CD8-positive, alpha-beta memory T cell (primary cell): ENCODE data around the gene LRRD1. TPM values are rescaled to one million over a fixed set of nuclear protein-coding genes. Genes with fewer than 3 reads are reported as not detected.

ENCODE experiments used
- CTCF ChIA-PET: fragments of 350-600 bp; sonication (Branson Sonifier 250); formaldehyde crosslinking; loops from one replicate; lab custom pipeline; 2021; ENCODE audit warnings: antibody characterized with exemption; lab: Charles Lee
- POLR2A ChIA-PET: fragments of 350-600 bp; sonication (Branson Sonifier 250); formaldehyde crosslinking; loops from one replicate; lab custom pipeline; 2021; ENCODE audit warnings: antibody characterized with exemption; lab: Charles Lee
- DNase-seq, 5 donors: peaks; one replicate each; pipeline versions ENCODE4 v3.0.0 to v3.0.0-alpha.2; 2020 to 2022; ENCODE audit warnings: mixed read lengths in 1 of 5
- H3K27ac ChIP-seq: one replicate; pipeline ENCODE4 v1.7.0; 2013; ENCODE audit warnings: low read depth, mild to moderate bottlenecking, low read length, moderate library complexity
- H3K27me3 ChIP-seq: 2 replicates; pipeline ENCODE4 v1.7.0; 2013; ENCODE audit warnings: low read length, mild to moderate bottlenecking; ENCODE audit not compliant: insufficient read depth, poor library complexity, severe bottlenecking
- H3K36me3 ChIP-seq: 2 replicates; pipeline ENCODE4 v1.7.0; 2013; ENCODE audit warnings: mild to moderate bottlenecking, low read length, moderate library complexity; ENCODE audit not compliant: insufficient read depth
- H3K4me1 ChIP-seq: 2 replicates; pipeline ENCODE4 v1.7.0; 2013; ENCODE audit warnings: mild to moderate bottlenecking, low read length, moderate library complexity; ENCODE audit not compliant: insufficient read depth
- H3K4me3 ChIP-seq: 2 replicates; pipeline ENCODE4 v1.7.0; 2013; ENCODE audit warnings: mild to moderate bottlenecking, low read length
- H3K9me3 ChIP-seq: 2 replicates; pipeline ENCODE4 v1.7.0; 2013; ENCODE audit warnings: mild to moderate bottlenecking, low read length
- H3K27ac Mint-ChIP-seq, 8 donors: one replicate each; pipeline ENCODE4 v1.8.0; 2020 to 2021; ENCODE audit warnings: mixed read lengths in 8 of 8, mild to moderate bottlenecking in 6 of 8, inconsistent platforms in 3 of 8, moderate library complexity in 3 of 8
- H3K27me3 Mint-ChIP-seq, 2 donors: one replicate each; pipeline ENCODE4 v1.8.0; 2020 to 2021; ENCODE audit warnings: mixed read lengths in 2 of 2, mild to moderate bottlenecking in 1 of 2, moderate library complexity in 1 of 2
- H3K36me3 Mint-ChIP-seq, 3 donors: one replicate each; pipeline ENCODE4 v1.8.0; 2020 to 2021; ENCODE audit warnings: mixed read lengths in 3 of 3, inconsistent platforms in 1 of 3, mild to moderate bottlenecking in 1 of 3
- H3K4me1 Mint-ChIP-seq, 3 donors: one replicate each; pipeline ENCODE4 v1.8.0; 2020 to 2021; ENCODE audit warnings: mixed read lengths in 3 of 3, inconsistent platforms in 1 of 3, mild to moderate bottlenecking in 1 of 3
- H3K4me3 Mint-ChIP-seq, 7 donors: one replicate each; pipeline ENCODE4 v1.8.0; 2020 to 2021; ENCODE audit warnings: mixed read lengths in 7 of 7, mild to moderate bottlenecking in 6 of 7, moderate library complexity in 4 of 7, inconsistent platforms in 2 of 7
- H3K9me3 Mint-ChIP-seq, 5 donors: one replicate each; pipeline ENCODE4 v1.8.0; 2020 to 2022; ENCODE audit warnings: mixed read lengths in 5 of 5, mild to moderate bottlenecking in 3 of 5, moderate library complexity in 2 of 5, inconsistent platforms in 1 of 5
- polyA plus RNA-seq: library from polyadenylated mRNA; unstranded; fragments of 300-500 nt; fragmentation: Illumina TruSeq; gene quantifications from one replicate; pipeline ENCODE4 v1.2.3, GENCODE V29; 2021
- total RNA-seq, 2 experiments: library from RNA; stranded (reverse); gene quantifications; one replicate each; pipeline ENCODE4 v1.2.3, GENCODE V29; 2021

The LRRD1 gene
- total and polyA plus RNA-seq, 3 experiments from 2014 or later, result not detected

DNA sequence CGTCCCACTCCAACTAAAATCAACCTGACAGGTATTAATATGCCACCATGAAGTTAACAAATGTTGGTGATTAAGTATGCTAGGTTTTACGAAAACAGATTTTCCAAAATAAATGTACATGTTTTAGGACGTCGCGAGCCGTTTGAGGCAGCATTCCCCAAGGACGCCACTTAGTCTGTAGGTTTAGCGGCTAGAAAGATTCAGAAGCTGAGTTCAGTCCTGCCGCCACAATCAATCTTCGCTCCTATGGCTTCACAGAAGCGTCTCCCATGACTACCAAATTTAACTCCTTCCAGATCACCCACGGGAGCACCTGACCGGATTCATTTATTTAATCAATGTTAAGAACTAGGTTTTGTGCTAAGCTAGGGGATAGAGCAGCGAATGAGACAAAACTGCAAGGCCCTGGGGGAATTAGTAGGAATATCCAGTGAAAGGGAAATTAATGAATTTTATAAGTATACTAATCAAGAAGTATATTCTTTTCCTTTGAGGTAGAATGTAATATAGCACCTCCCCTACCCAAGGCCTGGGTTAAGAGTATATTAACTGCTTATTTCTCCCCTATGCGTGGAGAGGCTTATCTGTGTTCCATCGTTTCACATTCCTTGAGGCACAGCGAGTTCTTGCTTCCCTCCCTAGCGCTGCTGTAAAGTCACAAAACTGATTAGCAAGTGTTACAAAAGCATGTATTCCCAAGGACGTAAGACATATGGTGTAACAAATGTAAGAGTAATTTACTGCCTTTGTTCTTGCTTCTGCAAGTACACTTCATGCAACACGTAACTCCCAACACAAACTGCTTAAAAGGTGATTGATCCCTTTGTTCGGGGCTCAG is 43.7 kb downstream of the LRRD1 start:
- Mint-ChIP-seq H3K27me3 (peaks cover 0 to 11% of the 10 kb centered on the region in 2 donors), H3K36me3 (peaks cover 0 to 19% (median 6%) of the 10 kb centered on the region in 3 donors), H3K4me3 (peak overlapping the region; percentile 94 to 100 (median 98)), H3K4me1 (peaks cover 31 to 39% (median 34%) of the 10 kb centered on the region in 3 donors), H3K27ac (peak overlapping the region; percentile 96 to 100 (median 99)), H3K9me3 (no peaks in the 10 kb centered on the region)
- peaks cover 7% of the 10 kb centered on the region for H3K4me1 ChIP-seq
- no peak for DNase-seq
- H3K27ac ChIP-seq, result peak overlapping the region; percentile 95
- no peaks in the 10 kb centered on the region for H3K27me3 ChIP-seq
- H3K9me3 ChIP-seq, result no peaks in the 10 kb centered on the region
- peak overlapping the region; percentile 89 for H3K4me3 ChIP-seq
- POLR2A ChIA-PET, result interaction anchor here (1.6 to 2.3 kb wide), 4 partner anchors 110 to 393 kb away, joined by 5 to 14 read pairs (median 8); partner anchors contain the start of genes AKAP9, ANKIB1, GATAD1 and KRIT1
- H3K36me3 ChIP-seq, result no peaks in the 10 kb centered on the region
- CTCF ChIA-PET, result interaction anchor here (1.3 to 2.3 kb wide), 3 partner anchors 10 to 313 kb away, joined by 4 to 10 read pairs (median 4); partner anchors contain the start of genes GATAD1 and LRRD1

DNA sequence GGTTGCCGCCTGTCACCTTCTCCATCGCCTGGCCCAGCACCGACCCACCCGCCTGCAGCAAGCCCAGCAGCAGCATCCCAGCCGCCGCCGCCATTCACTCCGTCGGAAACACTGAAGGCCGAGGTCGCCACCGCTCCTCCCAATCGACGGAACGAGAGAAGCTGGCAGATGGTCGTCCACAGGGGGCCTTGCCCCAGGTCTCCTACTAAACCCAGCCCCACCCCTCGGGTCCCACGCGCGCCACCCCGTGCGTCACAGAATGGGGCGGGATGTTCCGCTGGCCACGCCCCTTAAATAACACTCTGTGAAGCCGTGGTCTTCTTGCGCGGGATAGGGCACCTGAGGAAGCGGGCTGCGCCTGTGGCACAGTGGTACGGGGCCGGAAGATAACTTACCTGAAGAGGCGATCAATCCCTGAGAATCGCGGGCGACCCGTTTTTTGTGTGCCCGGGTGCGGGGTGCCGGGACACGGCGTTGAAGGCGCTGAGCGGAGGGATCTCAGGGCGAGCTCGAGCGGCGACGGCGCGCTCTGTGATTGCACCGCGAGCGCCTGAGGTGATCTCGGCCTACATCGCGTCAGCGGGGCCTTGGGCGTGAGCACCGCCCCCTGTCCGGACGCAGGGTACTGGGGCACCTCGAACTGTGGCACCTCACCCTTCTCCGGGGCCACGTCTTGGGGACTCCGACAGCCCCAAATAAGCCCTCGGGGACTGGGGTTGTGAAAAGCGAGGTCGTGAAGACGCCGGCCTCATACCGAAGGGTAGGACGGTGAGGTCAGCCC is 44.5 kb downstream of the LRRD1 start, which contains the start of gene CYP51A1:
Gene CYP51A1 (minus strand): TSS at position 207 of the 781 bp plus-strand sequence. CDS start 113 bp downstream, at position 94.
- H3K27me3 Mint-ChIP-seq, result peaks cover 0 to 11% of the 10 kb centered on the region in 2 donors
- peak within 1 kb of the TSS; percentile 95 for H3K27ac ChIP-seq
- H3K27ac Mint-ChIP-seq, result peak within 1 kb of the TSS; percentile 96 to 100 (median 99)
- peak within 1 kb of the TSS; percentile 94 to 100 (median 98) for H3K4me3 Mint-ChIP-seq
- POLR2A ChIA-PET, result interaction anchor here (0.9 to 2.3 kb wide), 5 partner anchors 45 to 394 kb away, joined by 4 to 14 read pairs (median 6); partner anchors contain the start of genes AKAP9, ANKIB1, GATAD1 and KRIT1
- no peaks in the 10 kb centered on the region for H3K9me3 ChIP-seq
- peaks cover 7% of the 10 kb centered on the region for H3K4me1 ChIP-seq
- no peaks in the 10 kb centered on the region for H3K36me3 ChIP-seq
- CTCF ChIA-PET, result interaction anchor here (1.3 to 2.3 kb wide), 3 partner anchors 9 to 313 kb away, joined by 4 to 10 read pairs (median 4); partner anchors contain the start of genes GATAD1 and LRRD1
- no peaks in the 10 kb centered on the region for H3K9me3 Mint-ChIP-seq
- H3K4me3 ChIP-seq, result peak within 1 kb of the TSS; percentile 89
- peaks cover 31 to 39% (median 37%) of the 10 kb centered on the region in 3 donors for H3K4me1 Mint-ChIP-seq
- no peaks in the 10 kb centered on the region for H3K27me3 ChIP-seq
- H3K36me3 Mint-ChIP-seq, result peaks cover 0 to 23% (median 10%) of the 10 kb centered on the region in 3 donors
- DNase-seq, result peak; percentile 89 to 97 (median 95)

DNA sequence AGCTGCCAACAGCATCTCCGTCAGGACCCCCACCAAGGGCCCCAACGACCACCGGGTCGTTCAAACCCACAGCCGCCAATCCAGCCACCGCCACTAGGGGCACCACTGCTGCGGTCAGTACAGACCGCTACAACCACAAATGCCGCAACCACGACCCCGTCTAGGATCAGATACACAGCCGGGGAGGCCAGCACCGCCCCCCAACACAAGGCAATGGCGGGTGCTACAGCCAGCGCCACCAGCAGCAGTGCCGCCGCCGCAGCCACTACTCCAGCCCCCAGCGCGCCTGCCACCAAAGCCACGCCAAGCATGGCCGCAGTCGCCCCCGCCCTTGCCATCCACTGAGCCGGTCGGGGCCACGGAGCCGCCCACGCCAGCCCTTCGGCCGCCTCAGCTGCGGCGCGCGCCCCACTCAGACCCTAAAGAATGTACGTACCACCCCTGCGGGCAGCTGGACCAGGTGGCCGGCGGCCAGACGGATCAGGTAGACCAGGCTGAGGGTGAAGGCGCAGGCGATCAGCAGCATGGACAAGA is 45.1 kb downstream of the LRRD1 start:
- Histone ChIP-seq H3K27me3 (no peaks in the 10 kb centered on the region), H3K9me3 (no peaks in the 10 kb centered on the region), H3K36me3 (no peaks in the 10 kb centered on the region), H3K4me1 (peaks cover 7% of the 10 kb centered on the region), H3K27ac (peak overlapping the region; percentile 95), H3K4me3 (peak overlapping the region; percentile 89)
- Mint-ChIP-seq H3K36me3 (peaks cover 0 to 26% (median 12%) of the 10 kb centered on the region in 3 donors), H3K4me1 (peaks cover 31 to 39% (median 37%) of the 10 kb centered on the region in 3 donors), H3K27me3 (peaks cover 0 to 11% of the 10 kb centered on the region in 2 donors), H3K27ac (peak overlapping the region; percentile 96 to 100 (median 99)), H3K9me3 (no peaks in the 10 kb centered on the region), H3K4me3 (peak overlapping the region; percentile 94 to 100 (median 98))
- ChIA-PET POLR2A (interaction anchor here (0.9 to 2.3 kb wide), 4 partner anchors 46 to 314 kb away, joined by 4 to 14 read pairs (median 8); partner anchors contain the start of genes AKAP9, ANKIB1, GATAD1 and KRIT1), CTCF (interaction anchor here (1.3 to 2.3 kb wide), 4 partner anchors 8 to 314 kb away, joined by 3 to 10 read pairs (median 4); partner anchors contain the start of genes GATAD1 and LRRD1)
- peak; percentile 55 to 79 (median 64) for DNase-seq

DNA sequence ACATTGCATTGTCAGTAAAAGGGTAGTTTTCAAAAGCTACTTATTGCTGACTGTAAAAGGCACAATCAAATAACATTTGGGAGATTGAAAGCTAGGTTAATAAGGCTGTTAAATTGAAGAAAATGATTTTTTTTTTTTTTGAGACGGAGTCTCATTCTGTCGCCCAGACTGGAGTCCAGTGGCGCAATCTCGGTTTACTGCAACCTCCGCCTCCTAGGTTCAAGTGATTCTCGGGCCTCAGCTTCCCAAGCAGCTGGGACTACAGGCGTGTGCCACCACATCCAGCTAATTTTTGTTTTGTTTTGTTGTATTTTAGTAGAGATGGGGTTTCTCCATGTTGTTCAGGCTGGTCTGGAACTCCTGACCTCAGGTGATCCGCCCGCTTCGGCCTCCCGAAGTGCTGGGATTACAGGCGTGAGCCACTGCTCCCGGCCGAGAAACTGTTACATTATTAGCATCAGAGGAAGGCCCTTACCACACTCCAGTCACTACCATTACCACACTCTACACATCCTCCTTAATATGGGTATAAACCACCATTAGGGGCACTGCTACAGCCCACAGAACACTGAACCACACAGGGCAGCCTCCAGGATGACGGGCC is 45.7 kb downstream of the LRRD1 start:
- no peaks in the 10 kb centered on the region for H3K9me3 ChIP-seq
- ChIA-PET CTCF (interaction anchor here (1.3 to 2.3 kb wide), 4 partner anchors 46 to 315 kb away, joined by 3 to 10 read pairs (median 4); partner anchors contain the start of genes GATAD1 and LRRD1), POLR2A (interaction anchor here (0.6 to 2.3 kb wide), 4 partner anchors 46 to 314 kb away, joined by 4 to 14 read pairs (median 7); partner anchors contain the start of genes ANKIB1, GATAD1, KRIT1 and LRRD1)
- no peaks in the 10 kb centered on the region for H3K9me3 Mint-ChIP-seq
- H3K4me1 ChIP-seq, result peaks cover 7% of the 10 kb centered on the region
- H3K27me3 ChIP-seq, result no peaks in the 10 kb centered on the region
- H3K27ac Mint-ChIP-seq, result peak overlapping the region; percentile 96 to 100 (median 99)
- peak overlapping the region; percentile 94 to 100 (median 98) for H3K4me3 Mint-ChIP-seq
- H3K27me3 Mint-ChIP-seq, result peaks cover 0 to 11% of the 10 kb centered on the region in 2 donors
- DNase-seq, result no peak
- H3K36me3 Mint-ChIP-seq, result peaks cover under 1 to 28% (median 12%) of the 10 kb centered on the region in 3 donors
- peak overlapping the region; percentile 95 for H3K27ac ChIP-seq
- H3K4me3 ChIP-seq, result peak overlapping the region; percentile 89
- no peaks in the 10 kb centered on the region for H3K36me3 ChIP-seq
- peaks cover 31 to 39% (median 37%) of the 10 kb centered on the region in 3 donors for H3K4me1 Mint-ChIP-seq

DNA sequence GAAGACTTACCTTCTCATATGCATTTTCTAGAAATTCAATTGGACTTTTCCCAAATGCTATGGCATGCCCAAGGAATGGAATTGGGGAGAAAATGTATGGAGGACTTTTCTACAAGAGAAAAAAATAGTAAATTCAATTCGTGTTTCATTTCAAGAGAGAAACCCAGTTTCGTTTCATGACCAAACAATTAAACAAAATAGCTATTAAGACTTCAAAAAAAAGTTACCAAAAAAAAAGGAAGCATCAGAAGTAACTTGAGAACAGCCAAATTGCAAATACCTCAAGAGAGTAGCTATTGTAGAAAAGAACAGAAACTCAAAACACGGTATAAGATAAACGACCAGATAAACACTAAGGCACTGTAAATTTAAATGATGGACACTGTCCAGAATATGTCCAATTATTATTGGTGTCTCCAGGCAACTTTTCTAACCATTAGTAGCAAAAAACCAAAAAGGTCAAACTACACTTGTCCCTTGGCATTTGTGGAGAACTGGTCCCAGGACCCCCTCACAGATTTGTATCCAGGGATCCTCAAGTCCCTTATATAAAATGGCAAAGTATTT is 47.1 kb downstream of the LRRD1 start:
- no peaks in the 10 kb centered on the region for H3K36me3 ChIP-seq
- H3K27me3 Mint-ChIP-seq, result peaks cover 0 to 11% of the 10 kb centered on the region in 2 donors
- no peak overlapping the region for H3K4me3 ChIP-seq
- H3K9me3 ChIP-seq, result no peaks in the 10 kb centered on the region
- ChIA-PET POLR2A (interaction anchor here (0.6 kb wide), 1 partner anchor 113 kb away, joined by 3 read pairs; no protein-coding TSS in a partner anchor), CTCF (interaction anchor here (0.7 kb wide), 1 partner anchor 127 kb away, joined by 3 read pairs; no protein-coding TSS in a partner anchor)
- H3K9me3 Mint-ChIP-seq, result no peaks in the 10 kb centered on the region
- peaks cover 7% of the 10 kb centered on the region for H3K4me1 ChIP-seq
- no peak overlapping the region for H3K27ac Mint-ChIP-seq
- no peak for DNase-seq
- peaks cover 31 to 39% (median 37%) of the 10 kb centered on the region in 3 donors for H3K4me1 Mint-ChIP-seq
- peaks cover 3 to 38% (median 15%) of the 10 kb centered on the region in 3 donors for H3K36me3 Mint-ChIP-seq
- peak overlapping the region in 2 of 7 donors; percentile 28 to 54 for H3K4me3 Mint-ChIP-seq
- no peaks in the 10 kb centered on the region for H3K27me3 ChIP-seq
- no peak overlapping the region for H3K27ac ChIP-seq

DNA sequence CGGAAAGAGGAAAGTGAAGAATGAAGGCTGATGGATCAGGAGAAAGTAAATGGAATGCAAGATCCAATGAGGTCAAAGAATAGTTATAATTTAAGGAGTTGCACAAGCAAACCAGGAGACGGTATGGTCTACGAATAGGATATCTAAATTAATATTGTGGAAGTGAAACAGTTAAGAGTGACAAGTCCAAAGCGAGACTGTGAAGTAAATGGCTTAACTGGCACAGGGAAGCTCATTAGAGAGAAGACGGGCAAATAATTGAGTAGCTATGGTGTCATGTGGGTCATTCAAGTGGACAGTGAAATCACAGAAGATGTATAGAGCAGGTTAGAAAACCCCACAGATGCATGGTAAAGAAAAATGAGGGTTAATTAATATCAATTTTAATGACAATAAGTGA is 47.8 kb downstream of the LRRD1 start:
- H3K4me3 Mint-ChIP-seq, result peak overlapping the region in 1 of 7 donors; percentile 46
- ChIA-PET POLR2A (no interaction called here), CTCF (no interaction called here)
- Histone ChIP-seq H3K27ac (no peak overlapping the region), H3K27me3 (no peaks in the 10 kb centered on the region), H3K4me1 (peaks cover 7% of the 10 kb centered on the region), H3K4me3 (no peak overlapping the region), H3K9me3 (no peaks in the 10 kb centered on the region), H3K36me3 (no peaks in the 10 kb centered on the region)
- peaks cover 30 to 39% (median 37%) of the 10 kb centered on the region in 3 donors for H3K4me1 Mint-ChIP-seq
- no peak for DNase-seq
- H3K9me3 Mint-ChIP-seq, result no peaks in the 10 kb centered on the region
- peaks cover 3 to 44% (median 15%) of the 10 kb centered on the region in 3 donors for H3K36me3 Mint-ChIP-seq
- peak overlapping the region in 1 of 8 donors; percentile 25 for H3K27ac Mint-ChIP-seq
- peaks cover 0 to 11% of the 10 kb centered on the region in 2 donors for H3K27me3 Mint-ChIP-seq
